Gastrocnemius medialis (tissue), 4 donors: ENCODE measurements around the gene PPARGC1A. TPM values are rescaled to one million over a fixed set of nuclear protein-coding genes. Genes with fewer than 3 reads are reported as not detected.

Experiments
- ATAC-seq, 2 donors: fragments of 150-250 bp; one replicate each; pipeline ENCODE4 v1.9.1; 2016
- DNase-seq, 2 donors: peaks; one replicate each; pipeline ENCODE4 v3.0.0-alpha.2; 2019
- H3K27ac ChIP-seq, 4 donors: fragments of 200-600 bp; sonication (generic); 1 replicate in 1 of 4; 2 replicates in 3 of 4; pipeline ENCODE4 v1.5.1; 2016 to 2018; ENCODE audit warnings: mild to moderate bottlenecking in 2 of 4, moderate library complexity in 1 of 4
- H3K27me3 ChIP-seq, 3 donors: fragments of 200-600 bp; sonication (generic) in 2 of 3; 1 replicate in 1 of 3; 2 replicates in 2 of 3; pipeline versions ENCODE4 v1.5.1 to v1.6.0; 2016 to 2019; ENCODE audit warnings: mild to moderate bottlenecking in 1 of 3, moderate library complexity in 1 of 3
- H3K36me3 ChIP-seq, 2 donors: fragments of 200-600 bp; sonication (generic) in 1 of 2; one replicate each; pipeline ENCODE4 v1.5.1; 2017 to 2018
- H3K4me1 ChIP-seq, 2 donors: fragments of 200-600 bp; sonication (generic) in 1 of 2; one replicate each; pipeline ENCODE4 v1.5.1; 2016 to 2017; ENCODE audit warnings: mild to moderate bottlenecking in 2 of 2
- H3K4me3 ChIP-seq, 4 donors: fragments of 200-600 bp; sonication (generic) in 3 of 4; 1 replicate in 1 of 4; 2 replicates in 3 of 4; pipeline ENCODE4 v1.5.1; 2016 to 2019; ENCODE audit warnings: mild to moderate bottlenecking in 2 of 4
- H3K9me3 ChIP-seq, 3 donors: fragments of 200-600 bp; sonication (generic) in 2 of 3; 1 replicate in 1 of 3; 2 replicates in 2 of 3; pipeline ENCODE4 v1.5.1; 2016 to 2019
- POLR2A ChIP-seq, 2 donors: fragments of 450-650 bp; IDR thresholded peaks; one replicate each; pipeline ENCODE4 v1.6.1; 2017; ENCODE audit warnings: antibody characterized with exemption in 2 of 2, mild to moderate bottlenecking in 2 of 2, moderate library complexity in 2 of 2
- in situ Hi-C, 4 donors: fragments of 200-750 bp; cut with MboI; loops; one replicate each; pipeline versions ENCODE4 v1.15.0 to v1.8.0; 2017; ENCODE audit warnings: low sequenced_read_pairs in 4 of 4
- intact Hi-C: fragments of 100-400 bp; cut with DNase I; formaldehyde crosslinking; loops from one replicate; pipeline ENCODE4 v1.15.1; 2023; ENCODE audit warnings: low total_unique reads
- total RNA-seq, 4 donors: library from RNA; depleted of rRNA; stranded (reverse); fragments of >200 nt; gene quantifications; one replicate each; pipeline versions ENCODE4 v1.1.0 to v1.2.3, GENCODE V29; 2016
- TF ChIP-seq, protein P1 (sequence below), 5 experiments: fragments of 450-650 bp in 3 of 5; fragments of 200-600 bp in 2 of 5; sonication (generic) in 2 of 5; IDR thresholded peaks in 4 of 5; conservative IDR thresholded peaks in 1 of 5; 1 replicate in 4 of 5; 2 replicates in 1 of 5; pipeline ENCODE4 v1.5.1; 2016 to 2019; ENCODE audit warnings: antibody characterized with exemption in 5 of 5, mild to moderate bottlenecking in 3 of 5, moderate library complexity in 3 of 5

The PPARGC1A gene
- total RNA-seq, 4 donors from 2014 or later: 30.6 to 68.9 (median 52.3) TPM

DNA sequence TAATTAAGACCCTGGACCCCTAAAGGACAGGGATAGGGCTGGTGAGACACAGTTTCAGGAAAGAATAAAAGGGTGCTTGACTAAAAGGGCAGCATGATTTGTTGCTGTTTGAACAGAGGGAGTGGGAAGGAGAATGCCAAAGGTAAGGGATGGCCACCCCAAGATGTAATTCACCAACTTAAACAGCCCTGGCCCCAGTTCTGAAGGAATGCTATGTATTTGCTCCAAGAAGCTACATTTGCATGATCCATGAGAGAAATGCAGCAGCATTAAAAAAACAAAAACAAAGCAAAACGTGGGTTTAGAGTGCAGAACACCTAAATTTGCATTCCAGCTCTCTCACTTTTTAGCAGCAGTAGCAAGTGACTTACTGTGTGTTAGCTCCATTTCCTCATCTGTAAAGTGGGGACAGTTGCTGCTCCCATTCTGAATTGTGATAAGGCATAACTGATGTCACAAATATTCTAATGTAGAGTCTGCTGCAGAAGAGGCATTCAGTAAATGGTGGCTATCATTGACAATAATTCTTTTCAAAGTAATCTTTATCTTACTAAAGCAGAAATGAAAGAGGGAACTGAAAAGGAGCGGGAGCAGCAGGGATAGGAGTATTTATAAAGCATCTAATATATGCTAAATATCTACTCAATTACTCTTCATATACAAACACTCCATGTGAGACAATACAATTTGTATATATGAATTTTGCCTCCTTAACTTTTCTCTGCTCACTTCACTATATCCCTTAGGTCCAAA lies 115.8 kb downstream of the PPARGC1A start:
- no peak for TF ChIP-seq POLR2A (IDR thresholded peaks at IDR 0.05)
- TF ChIP-seq, protein P1, sequence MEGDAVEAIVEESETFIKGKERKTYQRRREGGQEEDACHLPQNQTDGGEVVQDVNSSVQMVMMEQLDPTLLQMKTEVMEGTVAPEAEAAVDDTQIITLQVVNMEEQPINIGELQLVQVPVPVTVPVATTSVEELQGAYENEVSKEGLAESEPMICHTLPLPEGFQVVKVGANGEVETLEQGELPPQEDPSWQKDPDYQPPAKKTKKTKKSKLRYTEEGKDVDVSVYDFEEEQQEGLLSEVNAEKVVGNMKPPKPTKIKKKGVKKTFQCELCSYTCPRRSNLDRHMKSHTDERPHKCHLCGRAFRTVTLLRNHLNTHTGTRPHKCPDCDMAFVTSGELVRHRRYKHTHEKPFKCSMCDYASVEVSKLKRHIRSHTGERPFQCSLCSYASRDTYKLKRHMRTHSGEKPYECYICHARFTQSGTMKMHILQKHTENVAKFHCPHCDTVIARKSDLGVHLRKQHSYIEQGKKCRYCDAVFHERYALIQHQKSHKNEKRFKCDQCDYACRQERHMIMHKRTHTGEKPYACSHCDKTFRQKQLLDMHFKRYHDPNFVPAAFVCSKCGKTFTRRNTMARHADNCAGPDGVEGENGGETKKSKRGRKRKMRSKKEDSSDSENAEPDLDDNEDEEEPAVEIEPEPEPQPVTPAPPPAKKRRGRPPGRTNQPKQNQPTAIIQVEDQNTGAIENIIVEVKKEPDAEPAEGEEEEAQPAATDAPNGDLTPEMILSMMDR (IDR thresholded peaks at IDR 0.05 in 4 of 5, conservative IDR thresholded peaks at IDR 0.05 in 1 of 5): no peak
- no peaks in the 10 kb centered on the region for H3K36me3 ChIP-seq
- no peaks in the 10 kb centered on the region for H3K9me3 ChIP-seq
- no peak overlapping the region for H3K27ac ChIP-seq
- intact Hi-C loops (no loop called here), in situ Hi-C loops (no loop called here)
- ATAC-seq: no peak
- H3K27me3 ChIP-seq: no peaks in the 10 kb centered on the region
- H3K4me3 ChIP-seq: no peak overlapping the region
- DNase-seq: no peak
- H3K4me1 ChIP-seq: peaks cover 12 to 13% of the 10 kb centered on the region in 2 donors

DNA sequence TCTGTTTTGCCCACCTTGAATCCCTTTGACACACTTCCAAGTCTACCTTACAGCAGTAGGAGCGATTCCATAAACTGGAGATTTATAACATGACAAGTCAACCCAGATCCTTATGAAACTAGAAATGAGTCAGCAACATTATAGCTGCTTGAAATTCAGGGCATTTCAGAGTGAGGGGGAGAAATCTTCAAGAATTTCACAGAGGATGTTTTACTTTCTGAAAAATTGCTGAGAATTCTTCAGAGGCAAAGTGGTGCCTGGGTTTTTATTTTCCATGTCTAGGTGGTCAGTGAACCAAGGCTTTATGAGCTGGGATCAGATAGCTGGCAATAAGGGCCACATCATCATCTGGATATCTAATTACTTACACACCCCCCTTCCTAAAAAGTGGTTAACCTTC lies 119.8 kb downstream of the PPARGC1A start:
- Histone ChIP-seq H3K4me1 (peaks cover 0 to under 1% of the 10 kb centered on the region in 2 donors), H3K27ac (no peak overlapping the region), H3K36me3 (no peaks in the 10 kb centered on the region), H3K27me3 (no peaks in the 10 kb centered on the region), H3K4me3 (no peak overlapping the region), H3K9me3 (no peaks in the 10 kb centered on the region)
- ATAC-seq: no peak
- intact Hi-C loops (no loop called here), in situ Hi-C loops (no loop called here)
- DNase-seq: no peak
- no peak for TF ChIP-seq POLR2A (IDR thresholded peaks at IDR 0.05)
- TF ChIP-seq, protein P1 (IDR thresholded peaks at IDR 0.05 in 4 of 5, conservative IDR thresholded peaks at IDR 0.05 in 1 of 5): no peak

DNA sequence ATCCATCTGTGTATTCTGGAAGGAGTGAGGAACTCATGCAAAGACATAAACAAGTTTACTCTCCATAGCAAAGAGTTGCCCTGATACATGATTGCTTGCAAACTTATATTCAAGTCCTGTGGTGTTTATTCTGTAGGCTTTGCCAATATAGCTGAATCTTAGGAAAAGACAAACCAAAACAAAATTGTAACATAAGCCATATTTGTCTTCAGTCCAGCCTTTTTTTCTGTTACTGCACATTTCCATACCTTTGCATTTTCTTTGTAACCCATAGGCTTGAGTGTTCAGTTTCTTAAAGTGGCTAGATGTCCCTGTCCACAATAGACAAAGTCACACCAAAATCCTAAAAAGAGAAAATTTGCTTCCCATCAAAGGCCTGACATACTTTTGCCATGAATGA lies 120.4 kb downstream of the PPARGC1A start:
- no peak for TF ChIP-seq POLR2A (IDR thresholded peaks at IDR 0.05)
- TF ChIP-seq, protein P1 (IDR thresholded peaks at IDR 0.05 in 4 of 5, conservative IDR thresholded peaks at IDR 0.05 in 1 of 5): no peak
- ATAC-seq (no peak), DNase-seq (no peak)
- no peak overlapping the region for H3K4me3 ChIP-seq
- no peaks in the 10 kb centered on the region for H3K36me3 ChIP-seq
- H3K27me3 ChIP-seq: no peaks in the 10 kb centered on the region
- in situ Hi-C loops (no loop called here), intact Hi-C loops (no loop called here)
- H3K4me1 ChIP-seq: no peaks in the 10 kb centered on the region
- H3K27ac ChIP-seq: no peak overlapping the region
- no peaks in the 10 kb centered on the region for H3K9me3 ChIP-seq

DNA sequence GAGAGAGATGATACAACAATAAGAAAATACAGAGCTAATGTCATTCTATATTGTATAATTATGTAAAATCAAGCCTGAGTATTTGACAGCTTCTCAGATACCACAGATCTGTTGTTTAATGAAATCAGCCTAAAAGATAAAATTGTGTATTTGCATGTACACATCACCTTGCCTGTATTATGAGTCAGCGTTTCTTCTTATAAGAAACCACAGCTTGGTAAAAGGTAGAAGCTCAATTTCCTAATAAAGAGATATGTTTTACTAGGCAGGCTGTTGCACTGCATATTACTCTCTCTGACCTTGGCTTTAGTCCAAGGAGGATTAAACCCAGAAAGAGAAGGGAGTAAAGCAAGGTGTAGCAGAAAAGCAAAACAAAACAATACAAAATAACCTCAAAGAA lies 121.3 kb downstream of the PPARGC1A start:
- Histone ChIP-seq H3K4me1 (no peaks in the 10 kb centered on the region), H3K36me3 (no peaks in the 10 kb centered on the region), H3K27me3 (no peaks in the 10 kb centered on the region), H3K27ac (no peak overlapping the region), H3K4me3 (no peak overlapping the region), H3K9me3 (no peaks in the 10 kb centered on the region)
- ATAC-seq (no peak), DNase-seq (no peak)
- in situ Hi-C loops (no loop called here), intact Hi-C loops (no loop called here)
- TF ChIP-seq, protein P1 (IDR thresholded peaks at IDR 0.05 in 4 of 5, conservative IDR thresholded peaks at IDR 0.05 in 1 of 5): no peak

DNA sequence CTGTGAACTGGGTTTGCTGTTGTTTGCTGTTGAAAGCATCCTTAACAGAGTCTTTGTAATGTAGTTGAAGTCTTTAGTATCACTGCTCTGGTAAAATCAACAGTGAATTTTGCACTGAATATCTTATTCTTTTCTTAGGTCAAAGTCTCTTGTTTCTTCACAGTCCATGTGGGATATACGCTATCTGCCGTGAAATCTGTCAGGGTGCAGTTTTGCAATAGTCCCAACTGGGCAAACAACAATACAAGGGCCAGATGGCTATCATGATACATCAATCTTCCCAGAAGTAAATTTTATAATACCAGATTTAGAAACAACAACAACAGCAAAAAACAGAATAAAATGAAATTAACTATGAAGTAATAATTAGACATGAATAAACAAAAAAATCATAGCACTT lies 123.5 kb downstream of the PPARGC1A start:
- no peak for TF ChIP-seq POLR2A (IDR thresholded peaks at IDR 0.05)
- TF ChIP-seq, protein P1 (IDR thresholded peaks at IDR 0.05 in 4 of 5, conservative IDR thresholded peaks at IDR 0.05 in 1 of 5): no peak
- Histone ChIP-seq H3K9me3 (no peaks in the 10 kb centered on the region), H3K4me3 (no peak overlapping the region), H3K4me1 (no peaks in the 10 kb centered on the region), H3K27me3 (no peaks in the 10 kb centered on the region), H3K36me3 (no peaks in the 10 kb centered on the region), H3K27ac (no peak overlapping the region)
- ATAC-seq: no peak
- DNase-seq: no peak
- intact Hi-C loops: no loop called here
- in situ Hi-C loops: no loop called here
